HG03108 (cell line): ENCODE results near the gene UGT1A6.
A peak's percentile ranks its signal among the peaks of the same experiment; 100 is the strongest.
"Not testable (repeated sequence)": the region's sequence is repeated elsewhere in the genome, so short reads cannot be mapped to it uniquely, and the experiment has no call there.

Experiments
- ATAC-seq: cut with Tn5 transposase; IDR thresholded peaks from one replicate; pipeline ENCODE4 v1.9.1; 2021; ENCODE audit warnings: moderate library complexity; ENCODE audit not compliant: unreplicated experiment

The UGT1A6 gene

DNA sequence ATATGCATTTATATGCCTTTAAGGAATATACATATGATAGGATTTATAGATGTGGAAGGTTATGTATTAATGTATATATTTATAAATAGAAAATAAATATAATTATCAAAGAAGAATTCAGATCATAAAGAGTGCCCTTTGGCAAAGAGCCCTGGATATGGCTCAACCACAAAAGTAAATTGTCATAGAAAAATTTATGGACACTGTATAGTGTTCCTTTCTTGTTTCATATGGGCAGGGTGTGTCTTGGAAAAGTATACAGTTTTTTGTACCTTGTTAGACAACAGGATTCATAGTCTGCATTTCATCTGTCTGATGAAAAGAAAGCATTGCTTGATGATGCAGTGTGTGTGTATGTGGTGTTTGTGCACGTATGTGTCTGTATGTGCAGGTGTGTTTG, 8.1 kb upstream of the UGT1A6 start:
- no peak for ATAC-seq

DNA sequence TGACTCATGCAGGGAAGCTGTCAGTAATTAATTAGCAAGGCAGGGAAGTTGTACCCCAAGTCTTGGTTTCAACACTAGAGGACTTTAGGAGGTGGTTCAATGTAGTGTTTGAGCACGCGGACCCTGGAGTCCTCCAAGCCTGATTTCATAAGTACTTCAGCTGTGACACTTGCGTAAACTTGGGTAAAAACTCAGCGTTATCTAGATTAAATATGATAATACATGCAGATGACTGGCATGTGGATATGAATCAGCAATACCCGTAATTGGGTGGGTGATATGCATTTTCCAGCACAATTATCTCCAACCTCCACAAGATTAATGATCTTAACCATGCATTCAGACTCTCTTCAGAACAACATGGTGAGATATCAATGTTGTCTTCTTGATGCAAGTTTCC, 5.8 kb upstream of the UGT1A6 start:
- ATAC-seq, result no peak

DNA sequence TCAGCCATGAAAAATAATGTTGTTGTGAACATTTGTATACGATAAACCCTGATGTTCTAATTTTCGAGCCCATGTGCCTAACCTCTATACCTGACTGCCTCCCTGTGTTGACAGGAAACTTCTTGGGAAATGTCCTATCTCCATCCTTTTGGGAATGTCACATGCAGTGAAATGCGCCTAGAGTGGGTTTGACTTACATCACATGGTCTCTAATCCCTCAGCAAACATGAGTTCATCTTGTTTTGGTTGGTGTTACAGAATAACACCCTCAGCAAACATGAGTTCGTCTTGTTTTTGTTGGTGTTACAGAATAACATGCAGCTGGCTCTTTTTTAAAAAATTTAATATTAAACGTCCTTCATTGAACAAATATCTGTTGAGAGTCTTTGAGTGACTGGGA, 4.3 kb upstream of the UGT1A6 start:
- no peak for ATAC-seq

DNA sequence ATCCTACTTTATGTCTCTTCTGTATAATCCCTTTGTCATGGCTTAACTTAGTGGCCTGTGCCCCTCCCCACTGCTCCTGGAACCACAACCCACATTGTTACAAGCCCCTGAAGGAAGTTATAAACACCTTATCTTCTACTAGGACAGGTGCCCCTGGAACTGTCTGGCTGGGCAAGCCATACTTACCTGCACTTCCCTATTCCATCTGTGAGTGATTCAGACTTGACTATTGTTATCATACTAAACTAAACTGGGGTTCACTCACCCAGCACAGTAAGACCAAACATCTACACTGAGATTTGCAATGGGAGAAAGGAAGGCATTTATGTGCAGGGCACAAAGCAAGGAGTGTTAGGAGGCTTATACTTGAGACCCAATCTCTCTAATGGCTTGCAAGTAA, 3.7 kb upstream of the UGT1A6 start:
- ATAC-seq, result no peak

DNA sequence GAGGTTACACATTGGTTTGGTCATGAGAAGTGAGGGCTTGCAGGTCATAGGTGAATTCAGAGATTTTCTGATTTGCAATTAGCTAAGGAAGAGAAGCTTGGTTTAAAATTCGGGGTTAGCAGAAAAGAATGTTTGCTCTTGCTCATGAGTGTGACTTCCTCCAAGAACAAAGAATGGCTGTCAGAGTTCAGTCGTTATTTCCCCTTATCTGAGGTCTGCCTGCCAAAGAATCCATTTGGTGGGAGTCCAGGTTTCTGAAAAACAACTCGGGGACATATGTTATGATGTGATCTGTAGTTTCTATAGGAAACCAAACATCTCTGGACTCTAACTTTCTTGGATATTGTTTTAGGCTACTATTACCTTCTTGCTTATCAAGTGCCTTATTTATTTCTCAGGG, 3.2 kb upstream of the UGT1A6 start:
- no peak for ATAC-seq

DNA sequence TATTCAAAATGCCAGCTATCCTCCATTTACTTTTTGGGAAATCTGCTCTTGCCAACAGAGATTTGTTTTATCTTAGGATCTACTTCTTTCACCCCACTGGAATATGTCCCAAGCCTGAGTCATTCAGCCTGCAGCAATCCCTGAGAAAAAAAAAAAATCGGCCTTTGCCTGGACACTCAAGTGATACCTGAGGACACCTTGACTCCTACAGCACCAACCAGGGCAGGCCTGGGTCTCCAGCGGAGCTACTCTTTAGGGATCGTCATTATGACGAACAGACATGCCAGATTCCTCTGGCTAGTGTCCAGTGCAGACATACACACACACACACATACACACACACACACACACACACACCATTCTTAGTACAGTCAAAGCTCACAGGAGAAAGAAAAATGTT, 2.2 kb upstream of the UGT1A6 start:
- no peak for ATAC-seq

DNA sequence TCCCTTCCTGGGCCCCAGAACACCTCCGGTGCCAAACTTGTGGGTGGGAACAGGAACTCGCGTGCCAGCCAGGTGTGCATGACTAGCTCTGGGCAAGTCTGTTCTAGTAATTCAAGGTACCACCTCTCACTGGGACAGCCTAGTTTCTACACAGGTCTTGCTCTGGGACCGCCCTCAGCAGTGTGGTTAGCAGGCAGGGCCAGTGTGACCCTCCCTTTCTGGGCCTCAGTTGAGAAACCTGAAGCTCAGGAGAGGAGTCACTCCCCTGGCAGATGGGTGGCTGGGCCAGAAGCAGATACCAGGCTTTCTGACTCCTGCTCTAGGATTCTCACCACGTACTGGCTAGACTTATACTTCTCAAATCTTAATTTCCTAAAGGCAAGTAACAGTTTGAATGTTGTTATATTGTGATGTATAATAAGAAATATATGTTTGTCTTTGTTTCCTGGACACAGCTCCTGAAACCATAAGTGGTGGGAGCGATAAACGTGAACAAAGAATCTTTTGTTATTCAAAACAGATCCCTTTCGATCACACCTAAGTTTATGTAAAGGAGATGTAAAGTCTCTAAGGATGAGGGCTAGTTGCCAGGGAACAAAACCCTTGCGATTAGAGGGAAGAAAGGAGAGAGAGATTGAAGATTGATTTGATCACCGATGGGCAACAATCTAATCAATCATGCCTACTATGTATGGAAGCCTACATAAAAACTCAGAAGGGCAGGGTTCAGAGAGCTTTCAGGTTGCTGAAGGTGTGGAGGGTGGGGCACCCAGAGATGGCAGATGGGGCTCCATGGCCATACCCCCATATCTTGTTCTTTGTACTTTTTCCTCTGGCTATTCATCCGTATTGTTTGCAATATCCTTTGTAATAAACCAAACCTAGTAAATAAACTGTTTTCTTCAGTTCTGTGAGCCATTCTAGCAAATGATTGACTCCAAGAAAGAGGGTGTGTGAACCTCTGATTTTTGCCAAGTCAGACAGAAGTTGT, 952 bp upstream of the UGT1A6 start:
- no peak for ATAC-seq

DNA sequence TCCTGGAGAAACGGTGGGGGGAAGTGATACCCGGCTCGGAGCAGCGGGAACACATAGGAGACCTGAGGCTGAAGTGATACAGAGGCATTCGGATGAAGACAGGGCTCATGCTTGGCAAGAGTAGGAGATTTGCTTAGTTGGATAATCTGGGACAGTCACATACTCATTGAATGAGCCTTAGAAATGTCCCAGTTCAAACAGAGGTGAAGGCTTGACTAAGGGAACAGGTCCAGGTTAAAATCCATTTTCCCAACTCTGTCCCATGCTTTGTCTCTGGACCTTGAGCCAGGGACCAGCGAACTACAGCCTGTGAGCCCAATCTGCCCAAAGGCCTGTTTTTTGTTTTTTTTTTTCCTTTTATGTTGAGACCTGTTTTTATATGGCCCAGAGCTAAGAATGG, 1.3 kb downstream of the UGT1A6 start:
- ATAC-seq, result no peak

DNA sequence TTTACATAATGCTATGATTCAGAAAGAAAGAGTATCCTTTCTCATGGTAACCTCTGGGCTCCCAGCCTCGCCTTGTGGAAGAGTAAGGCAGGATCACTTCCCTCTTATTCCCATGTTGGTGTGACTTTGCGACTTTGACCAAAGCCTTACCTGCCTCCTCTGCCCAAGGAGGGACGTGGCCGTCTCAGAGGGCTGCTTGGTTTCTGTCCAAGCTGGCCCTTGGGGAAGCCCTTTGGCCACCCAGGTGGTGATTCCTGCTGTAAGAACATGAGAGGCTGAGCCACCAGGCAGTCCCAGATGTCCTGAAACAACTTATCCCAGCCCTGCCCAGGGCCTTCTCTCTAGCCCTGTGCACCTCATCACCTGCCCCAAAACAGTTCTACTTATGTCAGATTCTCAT, 6.0 kb downstream of the UGT1A6 start:
- ATAC-seq, result no peak

DNA sequence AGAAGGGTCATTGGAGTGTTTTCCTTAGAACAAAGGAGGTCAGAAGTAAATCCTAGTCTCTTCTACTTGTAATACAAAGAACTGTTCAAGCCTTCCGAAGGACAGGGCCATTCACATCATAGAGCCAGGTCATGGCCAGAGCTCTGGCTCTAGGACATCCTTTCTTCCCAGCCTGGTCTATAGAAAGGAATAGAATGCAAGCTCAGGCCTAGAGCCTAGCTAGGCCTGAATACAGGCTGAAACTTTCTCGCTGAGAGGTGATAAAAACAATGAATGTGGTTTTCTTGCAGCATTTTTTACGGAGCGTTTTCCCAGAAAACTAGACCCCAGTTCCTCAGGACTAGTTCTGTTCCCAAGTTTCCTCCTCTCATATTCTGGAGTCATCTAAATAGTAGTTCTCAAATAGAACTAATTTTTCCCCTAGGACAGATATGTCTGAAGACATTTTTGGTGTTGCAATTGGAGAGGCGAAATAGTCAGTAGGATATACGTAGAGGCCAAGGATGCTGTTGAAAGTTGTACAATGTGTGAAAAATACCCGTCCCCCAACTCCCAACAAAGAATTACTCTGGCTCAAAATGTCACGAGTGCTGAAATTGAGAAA, 6.8 kb downstream of the UGT1A6 start:
- ATAC-seq, result no peak

DNA sequence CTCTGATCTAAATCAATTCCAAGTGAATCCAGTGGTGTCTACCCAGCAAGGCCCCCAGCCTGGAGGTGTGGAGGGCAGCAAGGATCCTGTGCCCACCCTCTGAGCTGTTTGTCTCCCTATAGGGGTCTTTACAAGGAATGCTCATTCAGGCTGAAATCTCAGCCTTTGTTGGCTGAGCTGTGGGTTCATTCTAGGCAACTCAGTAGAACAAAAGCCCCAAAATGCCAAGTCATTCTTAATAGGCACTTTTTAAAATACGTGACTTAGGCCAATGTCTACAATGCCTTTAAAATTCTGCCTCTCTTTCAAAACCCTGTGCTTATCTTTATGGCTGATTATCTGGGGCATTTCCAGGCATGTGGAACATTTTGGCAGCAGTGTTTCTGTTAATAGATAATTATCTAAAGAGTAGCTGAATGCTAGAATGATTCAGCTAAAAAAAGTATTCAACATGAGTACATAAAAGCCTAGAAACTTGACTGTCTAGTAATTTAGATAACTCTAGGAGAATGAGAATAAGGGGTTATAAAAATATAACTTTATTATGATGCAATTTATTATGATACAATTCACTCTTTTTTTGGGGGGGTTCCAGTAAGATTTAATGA, 7.4 kb downstream of the UGT1A6 start:
- no peak for ATAC-seq

DNA sequence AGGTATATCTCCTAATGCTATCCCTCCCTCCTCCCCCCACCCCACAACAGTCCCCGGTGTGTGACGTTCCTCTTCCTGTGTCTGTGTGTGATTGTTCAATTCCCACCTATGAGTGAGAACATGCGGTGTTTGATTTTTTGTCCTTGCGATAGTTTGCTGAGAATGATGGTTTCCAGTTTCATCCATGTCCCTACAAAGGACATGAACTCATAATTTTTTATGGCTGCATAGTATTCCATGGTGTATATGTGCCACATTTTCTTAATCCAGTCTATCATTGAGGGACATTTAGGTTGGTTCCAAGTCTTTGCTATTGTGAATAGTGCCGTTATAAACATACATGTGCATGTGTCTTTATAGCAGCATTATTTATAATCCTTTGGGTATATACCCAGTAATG, 8.2 kb downstream of the UGT1A6 start:
- not testable (repeated sequence) for ATAC-seq

DNA sequence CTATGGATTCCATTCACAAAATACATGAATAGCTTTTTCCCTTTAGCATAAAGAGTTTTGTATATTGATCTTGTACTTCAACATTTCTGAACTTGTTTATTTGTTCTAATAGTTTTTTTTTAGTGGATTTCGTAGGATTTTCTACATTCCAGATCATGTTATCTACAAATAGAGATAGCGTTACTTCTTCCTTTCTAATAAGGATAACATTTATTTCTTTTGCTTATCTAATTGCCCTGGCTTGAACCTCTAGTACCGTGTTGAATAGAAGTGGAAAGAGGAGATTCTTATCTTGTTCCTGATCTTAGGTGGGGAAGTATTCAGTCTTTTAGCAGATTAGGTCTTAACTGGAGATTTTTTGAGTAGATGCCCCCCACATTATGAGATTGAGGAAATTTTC, 9.5 kb downstream of the UGT1A6 start:
- ATAC-seq, result no peak

DNA sequence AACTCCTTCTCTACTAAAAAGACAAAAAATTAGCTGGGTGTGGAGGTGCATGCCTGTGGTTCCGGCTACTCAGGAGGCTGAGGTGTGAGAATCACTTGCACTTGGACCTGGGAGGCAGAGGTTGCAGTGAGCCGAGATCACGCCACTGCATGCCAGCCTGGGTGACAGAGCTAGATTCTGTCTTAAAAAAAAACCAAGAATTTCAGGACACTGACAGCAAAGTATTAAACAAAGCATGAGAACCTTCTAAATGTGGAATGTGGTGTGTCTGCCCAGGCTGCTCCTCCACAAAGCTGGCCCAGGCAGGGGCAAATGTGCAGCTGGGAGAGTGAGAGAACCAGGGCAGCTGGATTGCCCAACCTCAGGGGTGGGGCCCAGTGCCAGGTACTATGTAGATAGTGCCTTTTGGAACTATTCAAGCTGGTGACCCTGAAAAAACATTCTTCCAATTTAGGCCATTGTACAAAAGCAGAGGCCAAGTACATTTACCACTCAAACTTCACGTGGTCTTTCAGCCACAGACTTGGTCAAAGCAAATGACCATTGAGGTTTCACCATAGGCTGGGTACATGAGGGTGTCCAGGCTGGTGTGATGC, 13.3 kb downstream of the UGT1A6 start:
- no peak for ATAC-seq

DNA sequence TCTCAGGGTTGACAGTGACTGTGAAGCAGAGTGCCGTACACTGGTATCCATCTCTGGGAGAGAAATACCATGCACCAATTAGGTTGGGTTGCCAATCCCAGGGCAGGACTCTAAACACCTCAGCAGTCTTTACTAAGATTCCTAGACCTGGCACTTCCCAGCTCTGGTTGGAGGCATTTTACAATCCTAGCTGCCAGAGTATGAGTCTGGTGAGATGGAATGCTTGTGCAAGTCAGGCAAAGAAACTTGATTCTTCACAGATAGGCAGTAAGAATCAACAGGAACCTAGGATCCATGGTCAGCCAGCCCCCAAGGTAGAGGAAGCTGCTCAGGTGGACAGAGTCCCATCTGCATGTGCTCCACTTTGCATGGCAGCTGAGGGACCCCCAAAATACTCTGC, 14.0 kb downstream of the UGT1A6 start:
- no peak for ATAC-seq

DNA sequence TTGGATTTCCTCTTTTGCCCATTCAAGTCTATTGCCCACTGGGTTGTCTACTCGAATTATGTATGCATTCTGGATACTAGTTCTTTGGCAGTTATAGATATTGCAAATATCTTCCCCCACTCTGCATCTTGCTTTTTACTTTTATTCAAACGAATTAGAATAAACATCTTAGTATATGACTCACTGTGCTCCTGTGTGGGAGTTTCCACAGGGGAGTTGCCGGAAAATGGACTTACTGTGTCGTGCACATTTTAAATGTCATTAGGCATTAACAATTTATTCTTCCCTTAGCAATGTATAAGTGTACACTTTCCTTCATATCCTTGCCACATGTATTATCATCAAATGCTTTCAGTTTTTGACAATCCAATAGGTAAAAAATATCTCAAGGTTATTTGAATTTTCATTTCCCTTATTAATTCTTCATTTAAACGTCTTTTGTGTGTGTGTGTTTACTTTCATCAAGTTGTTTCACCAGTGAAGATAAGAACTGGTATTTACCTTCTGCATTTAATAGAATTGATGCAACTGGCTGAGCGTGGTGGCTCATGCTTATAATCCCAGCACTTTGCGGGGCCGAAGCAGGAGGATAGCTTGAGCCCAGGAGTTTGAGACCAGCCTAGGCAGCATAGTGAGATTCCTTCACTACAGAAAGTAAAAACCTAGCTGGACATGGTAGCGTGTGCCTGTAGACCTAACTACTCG, 15.4 kb downstream of the UGT1A6 start:
- ATAC-seq, result no peak

DNA sequence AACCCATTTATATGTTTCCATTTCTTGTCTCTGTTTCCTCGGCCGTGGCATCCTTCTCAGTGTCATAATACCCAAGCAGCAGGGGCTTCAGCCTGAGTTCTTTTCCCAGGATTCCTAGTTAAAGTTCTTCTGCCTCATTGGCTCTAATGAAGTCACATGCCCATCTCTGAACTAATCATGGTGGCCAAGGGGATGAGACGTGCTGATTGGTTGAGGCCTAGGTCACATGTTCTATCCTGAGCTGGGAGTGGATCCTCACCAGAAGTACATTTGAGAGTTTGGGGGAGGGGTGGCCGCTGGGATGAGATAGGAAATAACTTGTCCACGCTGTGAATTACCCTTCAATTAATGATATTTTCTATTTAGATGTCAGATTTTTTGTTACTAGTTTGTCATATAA, 16.3 kb downstream of the UGT1A6 start:
- no peak for ATAC-seq

DNA sequence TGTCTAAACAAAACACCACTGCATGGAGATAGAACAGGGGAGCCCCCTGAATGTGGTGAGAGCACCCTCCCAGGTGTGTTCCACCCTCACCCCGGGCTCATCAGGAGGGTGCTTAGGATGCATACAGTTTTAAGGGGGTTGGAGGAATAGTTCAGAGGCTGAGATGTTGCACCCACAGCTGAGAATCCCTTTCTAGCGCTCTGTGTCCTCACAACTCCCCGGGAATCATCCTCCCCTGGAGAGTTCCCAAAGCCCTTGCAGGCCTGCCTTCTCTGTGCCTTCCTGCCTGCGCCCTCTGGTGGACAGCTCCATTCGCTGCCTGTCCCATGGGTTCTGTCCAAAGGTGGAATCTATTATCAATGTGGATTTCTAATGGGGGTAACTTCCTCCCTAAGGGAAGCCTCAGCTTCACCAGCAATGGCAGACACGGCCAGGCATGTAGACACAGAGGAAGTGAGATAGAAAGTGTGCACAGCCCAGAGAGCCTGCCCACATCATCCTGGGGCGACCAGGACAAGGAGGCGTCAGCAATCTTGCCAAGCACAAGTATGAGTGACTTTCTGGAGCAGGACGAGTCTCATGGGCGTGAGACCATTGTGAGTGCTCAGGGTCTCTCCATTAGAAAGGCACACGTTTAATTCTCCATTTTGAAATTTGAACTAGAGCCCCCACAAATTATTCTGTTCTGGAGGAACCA, 18.8 kb downstream of the UGT1A6 start:
- ATAC-seq, result peak; percentile 59

DNA sequence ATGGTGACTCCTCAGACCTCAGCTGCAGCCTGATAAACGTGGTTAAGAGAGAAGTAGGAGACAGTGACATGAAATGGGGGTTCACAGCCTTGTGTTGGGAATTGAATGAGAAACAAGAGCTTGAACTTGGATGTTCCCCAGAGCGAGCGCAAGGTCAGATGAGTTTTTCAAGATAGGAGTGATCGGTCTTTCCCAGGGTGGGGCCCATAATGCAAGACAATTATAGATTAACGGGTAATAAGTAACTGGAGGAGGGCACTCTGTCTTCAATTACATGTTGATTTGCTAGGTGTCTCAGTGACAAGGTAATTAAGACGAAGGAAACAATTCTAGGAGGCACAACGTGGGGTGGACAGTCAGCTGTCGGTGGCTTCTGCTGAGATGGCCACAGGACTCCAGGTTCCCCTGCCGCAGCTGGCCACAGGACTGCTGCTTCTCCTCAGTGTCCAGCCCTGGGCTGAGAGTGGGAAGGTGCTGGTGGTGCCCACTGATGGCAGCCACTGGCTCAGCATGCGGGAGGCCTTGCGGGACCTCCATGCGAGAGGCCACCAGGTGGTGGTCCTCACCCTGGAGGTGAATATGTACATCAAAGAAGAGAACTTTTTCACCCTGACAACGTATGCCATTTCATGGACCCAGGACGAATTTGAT, 20.0 kb downstream of the UGT1A6 start, which contains the start of gene UGT1A5:
Gene UGT1A5, plus strand, starts transcription at position 297 of the 651 bp plus-strand sequence. Its CDS starts 85 bp downstream, at position 382.
- ATAC-seq, result no peak

DNA sequence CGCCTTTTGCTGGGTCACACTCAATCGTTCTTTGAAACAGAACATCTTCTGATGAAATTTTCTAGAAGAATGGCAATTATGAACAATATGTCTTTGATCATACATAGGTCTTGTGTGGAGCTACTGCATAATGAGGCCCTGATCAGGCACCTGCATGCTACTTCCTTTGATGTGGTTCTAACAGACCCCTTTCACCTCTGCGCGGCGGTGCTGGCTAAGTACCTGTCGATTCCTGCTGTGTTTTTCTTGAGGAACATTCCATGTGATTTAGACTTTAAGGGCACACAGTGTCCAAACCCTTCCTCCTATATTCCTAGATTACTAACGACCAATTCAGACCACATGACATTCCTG, 20.5 kb downstream of the UGT1A6 start:
- ATAC-seq, result no peak
